CD14-positive monocyte (primary cell): ENCODE data around the gene FAM168A. TPM values are rescaled to one million over a fixed set of nuclear protein-coding genes. Genes with fewer than 3 reads are reported as not detected.

Source experiments
- DNase-seq, 3 donors: peaks; one replicate each; pipeline ENCODE4 v3.0.0-alpha.2; 2011 to 2022
- H2AFZ ChIP-seq: 2 replicates; pipeline ENCODE4 v1.6.0; 2012; ENCODE audit warnings: mild to moderate bottlenecking, low read depth, low read length, inconsistent platforms; ENCODE audit not compliant: insufficient read depth, poor library complexity, severe bottlenecking
- H3K27ac ChIP-seq, 2 donors: 1 replicate in 1 of 2; 2 replicates in 1 of 2; pipeline ENCODE4 v1.5.1; 2012 to 2013; ENCODE audit warnings: low read length in 2 of 2, control low read depth in 1 of 2, inconsistent platforms in 1 of 2, low read depth in 1 of 2, mild to moderate bottlenecking in 1 of 2
- H3K27me3 ChIP-seq, 2 donors: one replicate each; pipeline versions ENCODE4 v1.6.0 to v1.6.1; 2011 to 2013; ENCODE audit warnings: low read length in 2 of 2; ENCODE audit not compliant: control insufficient read depth in 2 of 2, insufficient read depth in 2 of 2
- H3K36me3 ChIP-seq, 2 donors: replicated peaks in 1 of 2; 1 replicate in 1 of 2; 2 replicates in 1 of 2; pipeline versions ENCODE4 v1.5.1 to v1.6.1; 2012 to 2013; ENCODE audit warnings: low read length in 2 of 2, control low read depth in 1 of 2, inconsistent platforms in 1 of 2, mild to moderate bottlenecking in 1 of 2; ENCODE audit not compliant: insufficient read depth in 2 of 2, control insufficient read depth in 1 of 2
- H3K4me1 ChIP-seq, 2 donors: 1 replicate in 1 of 2; 2 replicates in 1 of 2; pipeline versions ENCODE4 v1.5.1 to v1.6.1; 2012 to 2013; ENCODE audit warnings: low read length in 2 of 2, control low read depth in 1 of 2, inconsistent platforms in 1 of 2, mild to moderate bottlenecking in 1 of 2, moderate library complexity in 1 of 2; ENCODE audit not compliant: insufficient read depth in 2 of 2, control insufficient read depth in 1 of 2
- H3K4me2 ChIP-seq: replicated peaks from 2 replicates; pipeline ENCODE3; 2012; ENCODE audit warnings: low read length, moderate library complexity, mild to moderate bottlenecking; ENCODE audit not compliant: poor library complexity, severe bottlenecking; ENCODE audit errors: extremely low read depth
- H3K4me3 ChIP-seq, 3 experiments: fragments of 200-600 bp in 1 of 3; sonication (generic) in 1 of 3; replicated peaks in 1 of 3; 1 replicate in 2 of 3; 2 replicates in 1 of 3; pipeline ENCODE4 v1.5.1; 2011 to 2013; ENCODE audit warnings: low read length in 3 of 3, mild to moderate bottlenecking in 3 of 3, control low read depth in 2 of 3, low read depth in 2 of 3, inconsistent platforms in 1 of 3, moderate library complexity in 1 of 3
- H3K79me2 ChIP-seq: 2 replicates; pipeline ENCODE4 v1.6.0; 2012; ENCODE audit warnings: mild to moderate bottlenecking, control low read depth, inconsistent platforms, low read length, moderate library complexity; ENCODE audit not compliant: insufficient read depth
- H3K9ac ChIP-seq: 2 replicates; pipeline ENCODE4 v1.6.0; 2017; ENCODE audit warnings: low read length, mild to moderate bottlenecking; ENCODE audit not compliant: insufficient read depth, poor library complexity, severe bottlenecking
- H3K9me3 ChIP-seq, 2 donors: replicated peaks in 1 of 2; 1 replicate in 1 of 2; 2 replicates in 1 of 2; pipeline versions ENCODE4 v1.5.1 to v1.6.1; 2012 to 2013; ENCODE audit warnings: low read length in 2 of 2, control low read depth in 1 of 2; ENCODE audit not compliant: control insufficient read depth in 1 of 2, insufficient read depth in 1 of 2
- H4K20me1 ChIP-seq: 2 replicates; pipeline ENCODE4 v1.6.0; 2012; ENCODE audit warnings: mild to moderate bottlenecking, low read length, control low read depth, moderate library complexity; ENCODE audit not compliant: insufficient read depth
- H3K27ac Mint-ChIP-seq, 7 donors: one replicate each; pipeline ENCODE4 v1.8.0; 2020; ENCODE audit warnings: mild to moderate bottlenecking in 7 of 7, mixed read lengths in 7 of 7, moderate library complexity in 6 of 7, inconsistent platforms in 2 of 7
- H3K27me3 Mint-ChIP-seq, 3 donors: one replicate each; pipeline ENCODE4 v1.8.0; 2021 to 2022; ENCODE audit warnings: low read depth in 3 of 3, mild to moderate bottlenecking in 3 of 3, mixed read lengths in 3 of 3, moderate library complexity in 3 of 3, inconsistent platforms in 1 of 3
- H3K36me3 Mint-ChIP-seq, 2 donors: one replicate each; pipeline ENCODE4 v1.8.0; 2020; ENCODE audit warnings: mixed read lengths in 2 of 2, inconsistent platforms in 1 of 2, mild to moderate bottlenecking in 1 of 2
- H3K4me1 Mint-ChIP-seq: one replicate; pipeline ENCODE4 v1.8.0; 2020; ENCODE audit warnings: mild to moderate bottlenecking, mixed read lengths
- H3K4me3 Mint-ChIP-seq, 2 donors: one replicate each; pipeline ENCODE4 v1.8.0; 2020; ENCODE audit warnings: mild to moderate bottlenecking in 2 of 2, mixed read lengths in 2 of 2, moderate library complexity in 1 of 2
- H3K9me3 Mint-ChIP-seq, 7 donors: one replicate each; pipeline ENCODE4 v1.8.0; 2020 to 2022; ENCODE audit warnings: mixed read lengths in 7 of 7, mild to moderate bottlenecking in 6 of 7, moderate library complexity in 6 of 7, inconsistent platforms in 2 of 7
- WGBS: methylation state at CpG from one replicate; pipeline ENCODE4 v1.1.5; 2013; ENCODE audit warnings: missing lambda C conversion rate; ENCODE audit not compliant: insufficient coverage; 5-methylcytosine and 5-hydroxymethylcytosine counted together
- intact Hi-C, 2 donors: fragments of 100-400 bp; cut with micrococcal nuclease; formaldehyde crosslinking; loops; one replicate each; pipeline versions ENCODE4 v1.15.0 to v1.15.1; 2023
- polyA plus RNA-seq, 3 donors: library from polyadenylated mRNA; depleted of rRNA in 1 of 3; unstranded in 2 of 3; stranded (reverse) in 1 of 3; fragments of 300-500 nt in 2 of 3; fragments of >200 nt in 1 of 3; fragmentation: Illumina TruSeq in 2 of 3; gene quantifications; 1 replicate in 2 of 3; 2 replicates in 1 of 3; pipeline ENCODE4 v1.2.3, GENCODE V29; 2012 to 2021
- TF ChIP-seq, protein P1 (sequence below): fragments of 200-600 bp; IDR thresholded peaks from one replicate; pipeline ENCODE4 v1.8.0; 2022; ENCODE audit warnings: antibody characterized with exemption, mild to moderate bottlenecking

Gene FAM168A
- polyA plus RNA-seq, 3 donors = 1.4 to 13.3 (median 2.1) TPM

DNA sequence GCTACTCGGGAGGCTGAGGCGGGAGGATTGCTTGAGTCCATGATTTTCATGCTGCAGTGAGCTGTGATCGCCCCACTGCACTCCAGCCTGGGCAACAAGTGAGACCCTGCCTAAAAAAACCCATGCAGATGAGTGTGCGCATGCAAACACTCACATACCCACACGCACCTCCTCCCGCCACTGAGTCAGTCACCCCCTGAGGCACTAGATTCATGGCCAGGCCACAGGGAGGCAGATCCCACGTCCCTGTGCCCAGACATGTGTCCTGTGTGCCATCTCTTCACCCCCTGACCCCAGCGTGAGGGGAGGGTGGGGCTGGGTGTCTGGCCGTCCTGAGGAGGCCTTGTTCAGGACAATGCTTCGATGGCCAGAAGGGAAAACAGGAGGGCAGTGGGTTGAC, 206.2 kb downstream of the FAM168A start:
- H3K36me3 ChIP-seq = peaks cover 77 to 79% of the 10 kb centered on the region in 2 donors
- peaks cover 100% of the 10 kb centered on the region for H4K20me1 ChIP-seq

DNA sequence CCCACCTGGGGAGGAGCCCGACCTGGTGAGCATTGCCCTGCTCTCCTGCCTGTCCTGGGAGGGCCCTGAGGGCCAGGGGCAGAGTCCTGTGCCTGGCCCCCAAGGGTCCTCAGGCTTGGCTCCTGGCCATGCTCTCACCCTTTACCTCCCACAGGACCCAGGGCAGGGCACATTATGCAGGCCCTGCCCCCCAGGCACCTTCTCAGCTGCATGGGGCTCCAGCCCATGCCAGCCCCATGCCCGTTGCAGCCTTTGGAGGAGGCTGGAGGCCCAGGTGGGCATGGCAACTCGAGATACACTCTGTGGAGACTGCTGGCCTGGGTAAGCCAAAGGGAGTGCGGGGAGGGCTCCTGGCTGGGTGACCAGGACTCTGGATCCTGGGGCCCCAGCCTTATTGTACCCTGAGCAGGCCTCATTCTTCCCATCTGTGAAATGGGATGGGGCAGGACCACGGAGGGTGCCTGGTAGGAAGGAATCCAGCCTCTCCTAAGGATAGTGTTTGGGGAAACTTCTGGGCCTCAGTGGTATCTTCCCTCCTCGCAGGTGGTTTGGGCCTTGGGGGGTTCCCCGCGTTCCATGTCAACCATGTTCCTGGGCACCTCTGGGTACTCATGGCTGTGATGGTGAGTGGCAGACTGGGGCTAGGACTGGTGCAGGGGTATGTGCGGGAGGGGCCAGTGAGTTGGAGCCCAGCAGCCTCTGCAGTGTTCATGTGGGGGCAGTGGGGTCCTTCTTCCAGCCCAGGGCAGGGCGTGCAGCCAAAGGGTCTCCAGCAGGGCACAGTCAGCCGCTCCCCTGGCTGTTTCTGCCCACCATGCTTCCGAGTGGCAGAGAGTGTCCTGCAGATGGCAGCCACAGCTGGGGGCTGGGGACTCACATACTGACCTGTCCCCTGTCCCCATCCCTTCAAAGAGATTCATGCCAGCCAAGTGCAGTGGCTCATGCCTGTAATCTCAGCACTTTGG, 207.0 kb downstream of the FAM168A start:
- H3K4me3 ChIP-seq = no peak overlapping the region
- no peak overlapping the region for H3K9ac ChIP-seq
- no peaks in the 10 kb centered on the region for H3K27me3 ChIP-seq
- H3K36me3 ChIP-seq = peaks cover 69 to 71% of the 10 kb centered on the region in 2 donors
- Mint-ChIP-seq H3K4me3 (no peak overlapping the region), H3K9me3 (no peaks in the 10 kb centered on the region), H3K27ac (peak overlapping the region in 3 of 7 donors; percentile 30 to 82 (median 55)), H3K36me3 (peaks cover 73 to 90% of the 10 kb centered on the region in 2 donors), H3K4me1 (peaks cover 64% of the 10 kb centered on the region), H3K27me3 (peaks cover 0 to 3% (median 0%) of the 10 kb centered on the region in 3 donors)
- no peak for DNase-seq
- no peaks in the 10 kb centered on the region for H3K9me3 ChIP-seq
- intact Hi-C loops = loop anchor here in 1 of 2 donors (2.0 to 10.0 kb wide), 2 partner anchors 40 to 86 kb away; partner anchors contain the start of gene ARHGEF17
- no peak overlapping the region for H2AFZ ChIP-seq
- 97% methylated on average over 10 of the region's 12 CpGs for WGBS
- H3K4me2 ChIP-seq = no peak overlapping the region
- H4K20me1 ChIP-seq = peaks cover 100% of the 10 kb centered on the region
- H3K4me1 ChIP-seq = peaks cover 57 to 74% of the 10 kb centered on the region in 2 donors
- TF ChIP-seq, protein P1, sequence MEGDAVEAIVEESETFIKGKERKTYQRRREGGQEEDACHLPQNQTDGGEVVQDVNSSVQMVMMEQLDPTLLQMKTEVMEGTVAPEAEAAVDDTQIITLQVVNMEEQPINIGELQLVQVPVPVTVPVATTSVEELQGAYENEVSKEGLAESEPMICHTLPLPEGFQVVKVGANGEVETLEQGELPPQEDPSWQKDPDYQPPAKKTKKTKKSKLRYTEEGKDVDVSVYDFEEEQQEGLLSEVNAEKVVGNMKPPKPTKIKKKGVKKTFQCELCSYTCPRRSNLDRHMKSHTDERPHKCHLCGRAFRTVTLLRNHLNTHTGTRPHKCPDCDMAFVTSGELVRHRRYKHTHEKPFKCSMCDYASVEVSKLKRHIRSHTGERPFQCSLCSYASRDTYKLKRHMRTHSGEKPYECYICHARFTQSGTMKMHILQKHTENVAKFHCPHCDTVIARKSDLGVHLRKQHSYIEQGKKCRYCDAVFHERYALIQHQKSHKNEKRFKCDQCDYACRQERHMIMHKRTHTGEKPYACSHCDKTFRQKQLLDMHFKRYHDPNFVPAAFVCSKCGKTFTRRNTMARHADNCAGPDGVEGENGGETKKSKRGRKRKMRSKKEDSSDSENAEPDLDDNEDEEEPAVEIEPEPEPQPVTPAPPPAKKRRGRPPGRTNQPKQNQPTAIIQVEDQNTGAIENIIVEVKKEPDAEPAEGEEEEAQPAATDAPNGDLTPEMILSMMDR = no peak
- peak overlapping the region; percentile 20 to 98 for H3K27ac ChIP-seq
- peaks cover 97% of the 10 kb centered on the region for H3K79me2 ChIP-seq

More for the DNA sequence above, 206.2 kb downstream of the FAM168A start:
- Histone ChIP-seq H3K4me2 (no peak overlapping the region), H3K4me1 (peaks cover 49 to 67% of the 10 kb centered on the region in 2 donors), H3K9me3 (no peaks in the 10 kb centered on the region), H3K27me3 (no peaks in the 10 kb centered on the region), H3K9ac (no peak overlapping the region), H3K4me3 (no peak overlapping the region), H3K27ac (peak overlapping the region; percentile 14 to 63), H2AFZ (no peak overlapping the region), H3K79me2 (peaks cover 96% of the 10 kb centered on the region)
- Mint-ChIP-seq H3K9me3 (no peaks in the 10 kb centered on the region), H3K27ac (no peak overlapping the region), H3K4me1 (peaks cover 56% of the 10 kb centered on the region), H3K36me3 (peaks cover 77 to 92% of the 10 kb centered on the region in 2 donors), H3K4me3 (no peak overlapping the region), H3K27me3 (peaks cover 0 to 3% (median 0%) of the 10 kb centered on the region in 3 donors)
- intact Hi-C loops = loop anchor here in 1 of 2 donors (2.0 to 10.0 kb wide), 2 partner anchors 41 to 87 kb away; partner anchors contain the start of gene ARHGEF17
- WGBS = 97% methylated on average over 8 of the region's 10 CpGs
- DNase-seq = no peak
- TF ChIP-seq, protein P1 = no peak
